Neural progenitor cell (in vitro differentiated cells): ENCODE data around the gene BRSK2.

ENCODE experiments used
- EZH2phosphoT487 ChIP-seq: fragments of 200-600 bp; sonication (generic); IDR thresholded peaks from 2 replicates; pipeline ENCODE4 v1.6.1; 2017; ENCODE audit warnings: antibody characterized with exemption
- TF ChIP-seq, protein P1 (sequence below): fragments of 200-600 bp; sonication (generic); IDR thresholded peaks from 2 replicates; pipeline ENCODE4 v1.5.1; 2017; ENCODE audit warnings: antibody characterized with exemption, mild to moderate bottlenecking

DNA sequence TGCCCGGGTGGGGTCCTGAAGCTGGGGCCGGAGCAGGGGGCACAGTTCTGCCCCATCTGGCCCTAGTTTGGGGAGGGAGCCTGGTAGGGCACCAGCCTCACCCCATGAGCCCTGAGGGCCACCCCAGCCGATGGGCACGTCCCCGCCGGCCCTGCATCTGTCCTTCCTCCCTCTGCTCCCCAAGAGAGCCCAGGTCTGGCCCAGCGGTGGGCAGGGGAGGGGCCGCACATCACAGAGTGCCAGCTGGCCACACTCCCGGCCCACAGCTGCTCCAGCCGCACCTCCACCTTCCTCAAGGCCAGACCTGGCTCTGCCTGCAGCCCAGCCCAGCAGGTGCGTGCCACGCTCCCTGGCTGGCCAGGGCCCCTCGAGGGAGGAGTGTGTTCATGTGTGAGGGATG lies 21.6 kb downstream of the BRSK2 start:
- TF ChIP-seq, protein P1, sequence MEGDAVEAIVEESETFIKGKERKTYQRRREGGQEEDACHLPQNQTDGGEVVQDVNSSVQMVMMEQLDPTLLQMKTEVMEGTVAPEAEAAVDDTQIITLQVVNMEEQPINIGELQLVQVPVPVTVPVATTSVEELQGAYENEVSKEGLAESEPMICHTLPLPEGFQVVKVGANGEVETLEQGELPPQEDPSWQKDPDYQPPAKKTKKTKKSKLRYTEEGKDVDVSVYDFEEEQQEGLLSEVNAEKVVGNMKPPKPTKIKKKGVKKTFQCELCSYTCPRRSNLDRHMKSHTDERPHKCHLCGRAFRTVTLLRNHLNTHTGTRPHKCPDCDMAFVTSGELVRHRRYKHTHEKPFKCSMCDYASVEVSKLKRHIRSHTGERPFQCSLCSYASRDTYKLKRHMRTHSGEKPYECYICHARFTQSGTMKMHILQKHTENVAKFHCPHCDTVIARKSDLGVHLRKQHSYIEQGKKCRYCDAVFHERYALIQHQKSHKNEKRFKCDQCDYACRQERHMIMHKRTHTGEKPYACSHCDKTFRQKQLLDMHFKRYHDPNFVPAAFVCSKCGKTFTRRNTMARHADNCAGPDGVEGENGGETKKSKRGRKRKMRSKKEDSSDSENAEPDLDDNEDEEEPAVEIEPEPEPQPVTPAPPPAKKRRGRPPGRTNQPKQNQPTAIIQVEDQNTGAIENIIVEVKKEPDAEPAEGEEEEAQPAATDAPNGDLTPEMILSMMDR, result no peak
- TF ChIP-seq EZH2phosphoT487, result no peak
